Spinal cord (tissue), 10 donors: ENCODE measurements around the gene NAA10. TPM values are rescaled to one million over a fixed set of nuclear protein-coding genes. Genes with fewer than 3 reads are reported as not detected.

Experiments used
- DNase-seq, 6 donors: peaks; one replicate each; pipeline versions ENCODE4 v3.0.0 to v3.0.0-alpha.2; 2013 to 2015; ENCODE audit warnings: low spot score in 6 of 6, low read depth in 4 of 6
- H3K27ac ChIP-seq: one replicate; pipeline ENCODE4 v1.5.1; 2013; ENCODE audit warnings: low read depth, low read length, control low read depth
- H3K27me3 ChIP-seq: one replicate; pipeline ENCODE4 v1.6.1; 2013; ENCODE audit warnings: low read length; ENCODE audit not compliant: control insufficient read depth, insufficient read depth
- H3K36me3 ChIP-seq: one replicate; pipeline ENCODE4 v1.6.1; 2013; ENCODE audit warnings: low read length; ENCODE audit not compliant: control insufficient read depth, insufficient read depth
- H3K4me1 ChIP-seq: one replicate; pipeline ENCODE4 v1.6.1; 2013; ENCODE audit warnings: low read length; ENCODE audit not compliant: control insufficient read depth, insufficient read depth
- H3K4me3 ChIP-seq: one replicate; pipeline ENCODE4 v1.5.1; 2013; ENCODE audit warnings: low read depth, low read length, control low read depth
- H3K9me3 ChIP-seq: one replicate; pipeline ENCODE4 v1.6.1; 2013; ENCODE audit warnings: low read length; ENCODE audit not compliant: control insufficient read depth, insufficient read depth
- WGBS: methylation state at CpG from one replicate; pipeline ENCODE4 v1.1.5; 2013; ENCODE audit warnings: missing lambda C conversion rate; ENCODE audit not compliant: insufficient coverage; 5-methylcytosine and 5-hydroxymethylcytosine counted together
- polyA plus RNA-seq, 2 donors: library from polyadenylated mRNA; unstranded; fragments of 120-200 nt; gene quantifications; one replicate each; pipeline ENCODE4 v1.2.1, GENCODE V29; 2013; ENCODE audit not compliant: insufficient read length in 2 of 2
- small RNA-seq: library from RNA; depleted of rRNA; stranded (forward); fragments of <200 nt; gene quantifications from one replicate; pipeline ENCODE3, GENCODE V24; 2014; ENCODE audit warnings: low replicate concordance
- total RNA-seq, 2 donors: library from RNA; depleted of rRNA in 1 of 2; stranded (reverse); fragments of 120-200 nt in 1 of 2; fragments of >200 nt in 1 of 2; gene quantifications; one replicate each; pipeline versions ENCODE4 v1.2.3 to v1.2.4, GENCODE V29; 2013 to 2014
- donor health status: healthy.

Gene NAA10
- total and polyA plus RNA-seq, 4 donors: 26.9 to 115 (median 82.8) TPM

DNA sequence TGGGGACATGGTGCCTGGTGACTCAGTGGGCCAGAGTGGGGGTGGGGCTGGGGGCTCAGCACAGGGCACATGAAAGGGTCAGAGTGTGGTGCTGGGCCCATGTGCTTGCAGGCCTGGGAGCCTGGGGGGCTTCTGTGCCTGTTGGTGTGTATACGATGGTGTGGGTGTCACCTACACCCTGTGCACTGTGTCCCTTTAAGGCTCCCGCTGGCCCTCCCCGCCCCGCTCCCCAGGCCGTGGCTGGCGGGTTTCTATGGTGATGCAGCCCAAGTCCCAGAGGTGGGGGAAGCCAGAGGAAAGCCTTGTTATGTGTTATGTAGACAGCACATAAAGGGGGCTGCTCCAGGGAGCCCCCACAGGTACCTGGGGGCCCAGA lies 54.4 kb downstream of the NAA10 start:
- no peak overlapping the region for H3K27ac ChIP-seq
- H3K27me3 ChIP-seq: peaks cover 19% of the 10 kb centered on the region
- no peak overlapping the region for H3K4me3 ChIP-seq
- WGBS: 36% methylated on average over 5 of the region's 6 CpGs
- no peaks in the 10 kb centered on the region for H3K9me3 ChIP-seq
- peaks cover 73% of the 10 kb centered on the region for H3K4me1 ChIP-seq
- DNase-seq: no peak
- H3K36me3 ChIP-seq: peaks cover 14% of the 10 kb centered on the region

DNA sequence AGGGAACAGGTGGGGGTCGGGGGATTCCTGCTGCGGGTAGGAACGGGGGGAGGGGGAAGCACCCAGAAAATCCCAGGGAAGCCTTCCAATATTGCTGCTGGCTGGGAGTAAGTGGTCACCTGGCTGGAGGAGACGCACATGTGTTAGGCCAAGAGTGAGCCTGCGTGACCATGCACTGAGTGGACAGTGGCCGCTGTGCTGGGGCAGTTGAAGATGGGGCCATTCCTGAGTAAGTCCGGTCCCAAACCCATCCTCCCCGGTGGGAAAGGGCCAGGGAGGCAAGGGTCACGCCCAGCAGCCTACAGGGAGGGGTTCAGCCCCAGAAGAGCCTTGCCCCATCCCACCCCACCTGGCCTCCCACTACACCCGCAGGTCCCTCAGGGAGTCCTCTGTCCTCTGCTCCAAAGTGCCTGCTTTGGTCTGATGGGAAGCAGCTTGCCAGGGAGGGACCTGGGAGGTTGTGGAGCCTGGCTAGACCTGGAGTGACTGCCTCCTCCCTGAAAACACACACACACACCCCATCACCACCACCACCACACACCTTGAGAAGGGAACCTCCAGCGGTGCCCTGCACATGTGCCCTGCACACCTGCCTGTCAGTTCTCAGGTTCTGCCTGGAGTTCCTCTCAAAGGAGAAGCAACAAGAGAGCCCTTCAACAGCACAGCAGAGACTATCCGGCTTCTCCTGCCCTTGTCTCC lies 54.9 kb downstream of the NAA10 start:
- peaks cover 14% of the 10 kb centered on the region for H3K36me3 ChIP-seq
- H3K4me1 ChIP-seq: peaks cover 74% of the 10 kb centered on the region
- H3K27me3 ChIP-seq: peaks cover 13% of the 10 kb centered on the region
- no peak for DNase-seq
- no peak overlapping the region for H3K4me3 ChIP-seq
- no peaks in the 10 kb centered on the region for H3K9me3 ChIP-seq
- no peak overlapping the region for H3K27ac ChIP-seq
- 56% methylated on average over 10 of the region's 12 CpGs for WGBS

Small RNA genes within 50 kb of the gene (small RNA-seq; reads per million reads assigned to genes)
- gene MIR3202-1: not detected

Other genes with a start within 250 kb of the NAA10 start
- 10 to 100 TPM; 22.3 to 22.5 TPM for gene SLC6A8, start 247.1 kb downstream of the NAA10 start, total RNA-seq
- 10 to 100 TPM; 72.5 to 77.0 TPM for gene SLC6A8, start 247.1 kb downstream of the NAA10 start, polyA plus RNA-seq
- 100 to 1,000 TPM; 106 to 121 TPM for gene BCAP31, start 210.7 kb downstream of the NAA10 start, total RNA-seq
- 100 to 1,000 TPM; 166 to 173 TPM for gene BCAP31, start 210.7 kb downstream of the NAA10 start, polyA plus RNA-seq
- gene ABCD1, start 210.2 kb downstream of the NAA10 start, total RNA-seq: 1 to 10 TPM; 4.1 to 7.7 TPM
- gene ABCD1, start 210.2 kb downstream of the NAA10 start, polyA plus RNA-seq: 10 to 100 TPM in 1 of 2 donors, 1 to 10 TPM in 1; 9.4 to 10.6 TPM
- gene PLXNB3, start 170.8 kb downstream of the NAA10 start, total RNA-seq: 10 to 100 TPM; 14.6 to 21.7 TPM
- 100 to 1,000 TPM; 132 to 136 TPM for gene PLXNB3, start 170.8 kb downstream of the NAA10 start, polyA plus RNA-seq
- 1 to 10 TPM; 1.2 to 1.3 TPM for gene SRPK3, start 154.0 kb downstream of the NAA10 start, total RNA-seq
- gene SRPK3, start 154.0 kb downstream of the NAA10 start, polyA plus RNA-seq: 10 to 100 TPM in 1 of 2 donors, 1 to 10 TPM in 1; 7.5 to 10.6 TPM
- 10 to 100 TPM; 36.3 to 59.0 TPM for gene IDH3G, start 140.7 kb downstream of the NAA10 start, total RNA-seq
- 100 to 1,000 TPM; 122 to 138 TPM for gene IDH3G, start 140.7 kb downstream of the NAA10 start, polyA plus RNA-seq
- gene SSR4, start 140.4 kb downstream of the NAA10 start, total RNA-seq: 100 to 1,000 TPM in 1 of 2 donors, 10 to 100 TPM in 1; 95.5 to 317 TPM
- 100 to 1,000 TPM; 166 to 186 TPM for gene SSR4, start 140.4 kb downstream of the NAA10 start, polyA plus RNA-seq
- gene PDZD4, start 104.5 kb downstream of the NAA10 start, total RNA-seq: 10 to 100 TPM; 49.2 to 57.0 TPM
- gene PDZD4, start 104.5 kb downstream of the NAA10 start, polyA plus RNA-seq: 100 to 1,000 TPM; 228 to 243 TPM
- 10 to 100 TPM; 26.3 to 93.3 TPM for gene L1CAM, start 48.9 kb downstream of the NAA10 start, total RNA-seq
- gene L1CAM, start 48.9 kb downstream of the NAA10 start, polyA plus RNA-seq: 100 to 1,000 TPM; 165 to 179 TPM
- under 1 TPM in 1 of 2 donors, not detected in 1; 0.11 TPM for gene AVPR2, start 30.4 kb downstream of the NAA10 start, total RNA-seq
- under 1 TPM; 0.21 to 0.24 TPM for gene AVPR2, start 30.4 kb downstream of the NAA10 start, polyA plus RNA-seq
- gene ARHGAP4, start 8.8 kb downstream of the NAA10 start, total RNA-seq: 10 to 100 TPM; 14.9 to 20.4 TPM
- 10 to 100 TPM; 26.0 to 26.5 TPM for gene ARHGAP4, start 8.8 kb downstream of the NAA10 start, polyA plus RNA-seq
- gene RENBP, start 9.6 kb upstream of the NAA10 start, total RNA-seq: 10 to 100 TPM in 1 of 2 donors, 1 to 10 TPM in 1; 7.0 to 10.4 TPM
- 10 to 100 TPM; 10.2 to 11.6 TPM for gene RENBP, start 9.6 kb upstream of the NAA10 start, polyA plus RNA-seq
- gene HCFC1, start 36.8 kb upstream of the NAA10 start, total RNA-seq: 10 to 100 TPM; 13.1 to 24.0 TPM
- 10 to 100 TPM; 47.7 to 56.3 TPM for gene HCFC1, start 36.8 kb upstream of the NAA10 start, polyA plus RNA-seq
- 1 to 10 TPM; 2.0 to 9.0 TPM for gene TMEM187, start 37.7 kb upstream of the NAA10 start, total RNA-seq
- 1 to 10 TPM; 6.8 to 8.9 TPM for gene TMEM187, start 37.7 kb upstream of the NAA10 start, polyA plus RNA-seq
- 10 to 100 TPM; 10.2 to 28.9 TPM for gene IRAK1, start 84.9 kb upstream of the NAA10 start, total RNA-seq
- gene IRAK1, start 84.9 kb upstream of the NAA10 start, polyA plus RNA-seq: 10 to 100 TPM; 65.0 to 68.4 TPM
- gene MECP2, start 162.7 kb upstream of the NAA10 start, total RNA-seq: 10 to 100 TPM; 30.7 to 37.7 TPM
- 10 to 100 TPM; 41.8 to 43.3 TPM for gene MECP2, start 162.7 kb upstream of the NAA10 start, polyA plus RNA-seq
- gene OPN1LW, start 209.2 kb upstream of the NAA10 start, total RNA-seq: not detected
- not detected for gene OPN1LW, start 209.2 kb upstream of the NAA10 start, polyA plus RNA-seq
- not detected for gene OPN1MW, start 247.6 kb upstream of the NAA10 start, total RNA-seq
- not detected for gene OPN1MW, start 247.6 kb upstream of the NAA10 start, polyA plus RNA-seq